Measurements from ENCODE around the gene DAGLB. TPM values are rescaled to one million over a fixed set of nuclear protein-coding genes. Genes with fewer than 3 reads are reported as not detected.
"Not testable (repeated sequence)": the region's sequence is repeated elsewhere in the genome, so short reads cannot be mapped to it uniquely, and the experiment has no call there.

Gene DAGLB
- total RNA-seq, 2 donors from 2014 or later: 9.7 to 20.4 TPM

DNA sequence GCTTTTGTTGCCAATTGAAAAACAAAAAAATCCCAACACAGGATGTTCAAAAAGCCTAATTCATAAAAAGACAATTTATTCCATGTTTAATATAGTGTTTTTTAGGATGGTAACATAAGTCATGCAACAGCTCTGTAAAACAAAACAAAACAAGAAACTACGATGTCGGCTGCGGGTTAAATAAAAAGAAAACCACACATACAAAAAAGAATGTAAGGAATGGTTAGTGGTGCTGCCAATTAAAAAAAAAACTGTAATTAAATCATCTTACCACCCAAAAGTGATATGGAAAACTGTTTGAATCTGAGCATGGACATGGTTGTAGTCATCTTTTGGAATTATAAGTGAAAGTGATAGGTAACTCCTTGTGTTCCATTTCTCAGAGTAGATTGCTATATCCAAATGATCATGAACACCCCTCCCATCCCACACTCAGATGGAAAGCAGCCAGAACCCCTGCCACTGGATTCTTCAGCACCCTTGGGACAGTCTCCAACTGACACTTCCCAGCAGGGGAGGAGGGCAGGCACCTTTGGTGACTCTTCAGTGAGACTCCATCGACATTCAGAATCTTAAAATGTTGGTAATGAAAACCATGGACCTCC, 14.3 kb upstream of the DAGLB start:
- no peaks in the 10 kb centered on the region for H3K4me1 ChIP-seq (replicated peaks)
- no peaks in the 10 kb centered on the region for H3K27me3 ChIP-seq (replicated peaks; ENCODE audit: insufficient read depth)
- no peak for TF ChIP-seq POLR2AphosphoS5 (IDR thresholded peaks at IDR 0.05)
- TF ChIP-seq, protein P1, sequence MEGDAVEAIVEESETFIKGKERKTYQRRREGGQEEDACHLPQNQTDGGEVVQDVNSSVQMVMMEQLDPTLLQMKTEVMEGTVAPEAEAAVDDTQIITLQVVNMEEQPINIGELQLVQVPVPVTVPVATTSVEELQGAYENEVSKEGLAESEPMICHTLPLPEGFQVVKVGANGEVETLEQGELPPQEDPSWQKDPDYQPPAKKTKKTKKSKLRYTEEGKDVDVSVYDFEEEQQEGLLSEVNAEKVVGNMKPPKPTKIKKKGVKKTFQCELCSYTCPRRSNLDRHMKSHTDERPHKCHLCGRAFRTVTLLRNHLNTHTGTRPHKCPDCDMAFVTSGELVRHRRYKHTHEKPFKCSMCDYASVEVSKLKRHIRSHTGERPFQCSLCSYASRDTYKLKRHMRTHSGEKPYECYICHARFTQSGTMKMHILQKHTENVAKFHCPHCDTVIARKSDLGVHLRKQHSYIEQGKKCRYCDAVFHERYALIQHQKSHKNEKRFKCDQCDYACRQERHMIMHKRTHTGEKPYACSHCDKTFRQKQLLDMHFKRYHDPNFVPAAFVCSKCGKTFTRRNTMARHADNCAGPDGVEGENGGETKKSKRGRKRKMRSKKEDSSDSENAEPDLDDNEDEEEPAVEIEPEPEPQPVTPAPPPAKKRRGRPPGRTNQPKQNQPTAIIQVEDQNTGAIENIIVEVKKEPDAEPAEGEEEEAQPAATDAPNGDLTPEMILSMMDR (IDR thresholded peaks at IDR 0.05): no peak
- no peak for TF ChIP-seq POLR2A (IDR thresholded peaks at IDR 0.05)
- H3K4me3 ChIP-seq: no peak overlapping the region
- no peaks in the 10 kb centered on the region for H3K9me3 ChIP-seq
- 73% methylated on average over 4 of the region's 4 CpGs for WGBS
- no peaks in the 10 kb centered on the region for H3K36me3 ChIP-seq
- no peak for DNase-seq (ENCODE audit: low spot score)
- intact Hi-C loops (cut with DNase I): no loop called here
- H3K27ac ChIP-seq: no peak overlapping the region

DNA sequence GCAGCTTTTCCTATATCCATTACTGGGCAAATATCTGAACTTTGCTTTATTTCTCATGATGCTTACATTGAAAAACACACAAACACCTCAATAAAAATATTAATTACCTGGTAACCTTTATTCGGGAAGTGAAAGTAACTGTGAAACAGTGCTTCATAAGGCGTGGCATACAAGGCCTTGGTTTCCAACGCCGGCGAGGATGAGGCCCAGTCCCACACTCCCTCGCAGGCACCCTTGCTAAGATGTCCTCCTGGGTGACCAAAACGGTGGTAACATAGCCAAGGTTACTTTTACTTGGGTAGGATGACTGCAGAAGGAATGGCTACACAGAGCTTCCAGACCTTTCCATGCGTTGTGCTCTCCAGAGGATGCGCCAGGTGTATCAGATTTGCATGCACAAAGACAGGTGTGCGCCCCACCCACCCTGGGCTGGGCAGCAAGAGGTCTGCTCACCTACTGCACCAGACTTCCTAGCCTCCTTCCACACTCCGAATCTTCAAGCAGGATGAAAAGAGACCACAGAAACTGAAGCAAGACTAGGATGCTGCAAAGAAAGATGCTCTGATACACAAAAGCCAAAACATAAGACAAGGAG, 13.3 kb upstream of the DAGLB start:
- TF ChIP-seq, protein P1 (IDR thresholded peaks at IDR 0.05): no peak
- H3K27ac ChIP-seq: peak overlapping the region; percentile 57 to 60
- 89% methylated on average over 11 of the region's 11 CpGs for WGBS

DNA sequence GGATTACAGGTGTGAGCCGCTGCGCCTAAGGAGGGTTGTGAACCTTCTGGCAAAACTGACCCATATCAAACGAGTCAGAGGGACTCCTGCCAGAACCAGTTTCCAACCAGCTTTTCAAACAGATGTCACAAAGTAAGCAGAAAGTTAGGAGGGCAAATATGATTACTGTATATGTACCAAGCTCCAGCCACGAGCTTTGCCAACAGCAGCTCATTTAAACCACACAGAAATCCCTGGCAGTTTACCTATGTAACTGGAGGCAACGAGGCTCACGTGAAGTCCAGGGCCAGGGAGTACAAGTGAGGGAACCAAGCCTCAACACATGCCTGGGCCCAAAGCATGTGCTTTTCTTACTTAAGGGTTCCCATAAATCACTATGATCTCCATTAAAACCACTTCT, 12.5 kb upstream of the DAGLB start:
- Histone ChIP-seq H3K36me3 (no peaks in the 10 kb centered on the region), H3K27me3 (replicated peaks; ENCODE audit: insufficient read depth) (no peaks in the 10 kb centered on the region), H3K4me3 (no peak overlapping the region), H3K4me1 (replicated peaks) (no peaks in the 10 kb centered on the region), H3K27ac (peak overlapping the region; percentile 57 to 68), H3K9me3 (no peaks in the 10 kb centered on the region)
- peak; percentile 89 for TF ChIP-seq POLR2AphosphoS5 (IDR thresholded peaks at IDR 0.05)
- TF ChIP-seq POLR2A (IDR thresholded peaks at IDR 0.05): no peak
- 47% methylated on average over 6 of the region's 6 CpGs for WGBS
- peak; percentile 76 for DNase-seq (ENCODE audit: low spot score)
- intact Hi-C loops (cut with DNase I): no loop called here

More for the DNA sequence above, 13.3 kb upstream of the DAGLB start:
- no peaks in the 10 kb centered on the region for H3K4me1 ChIP-seq (replicated peaks)
- DNase-seq (ENCODE audit: low spot score): no peak
- intact Hi-C loops (cut with DNase I): no loop called here
- H3K4me3 ChIP-seq: no peak overlapping the region
- H3K36me3 ChIP-seq: no peaks in the 10 kb centered on the region
- no peaks in the 10 kb centered on the region for H3K9me3 ChIP-seq
- H3K27me3 ChIP-seq (replicated peaks; ENCODE audit: insufficient read depth): no peaks in the 10 kb centered on the region

DNA sequence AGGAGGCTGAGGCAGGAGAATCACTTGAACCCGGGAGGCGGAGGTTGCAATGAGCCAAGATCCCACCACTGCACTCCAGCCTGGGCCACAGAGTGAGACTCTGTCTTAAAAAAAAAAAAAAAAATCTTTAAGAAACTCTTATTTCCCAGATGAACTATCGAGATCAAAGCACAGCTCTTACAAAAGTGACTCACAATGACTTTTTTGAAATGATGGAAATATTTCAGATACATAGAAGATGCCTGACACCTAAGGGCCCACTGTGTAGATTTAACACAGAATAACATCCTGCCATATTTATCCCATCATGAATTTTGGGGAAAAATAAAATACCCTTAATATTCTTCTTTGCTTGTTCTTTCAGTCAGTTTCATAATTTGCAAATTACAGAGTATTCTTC, 10.9 kb upstream of the DAGLB start:
- DNase-seq (ENCODE audit: low spot score); H3K27me3 ChIP-seq (replicated peaks; ENCODE audit: insufficient read depth); H3K9me3 ChIP-seq; H3K4me3 ChIP-seq; H3K36me3 ChIP-seq; H3K27ac ChIP-seq; H3K4me1 ChIP-seq (replicated peaks); intact Hi-C loops (cut with DNase I): not testable (repeated sequence)
- WGBS: 97% methylated on average over 3 of the region's 3 CpGs

DNA sequence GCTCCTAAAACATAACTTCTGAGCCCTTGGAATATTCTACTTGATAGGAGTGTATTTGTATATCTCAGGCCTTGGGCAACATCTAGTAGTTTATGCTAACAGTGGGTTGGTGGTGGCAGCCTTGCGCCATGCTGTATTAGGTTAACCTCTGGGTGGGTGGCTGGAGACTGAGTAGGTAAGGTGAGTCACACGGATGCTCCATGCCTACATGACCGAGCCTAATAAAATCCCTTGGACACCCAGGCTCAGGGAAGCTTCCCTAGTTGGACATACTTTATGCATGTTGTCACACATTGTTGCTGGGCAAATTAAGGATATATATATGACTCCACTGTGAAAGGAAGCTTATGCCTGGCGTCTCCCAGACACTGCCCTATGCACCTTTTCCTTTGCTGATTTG, 6.0 kb upstream of the DAGLB start:
- Histone ChIP-seq H3K27ac (no peak overlapping the region), H3K4me3 (no peak overlapping the region), H3K36me3 (no peaks in the 10 kb centered on the region), H3K9me3 (no peaks in the 10 kb centered on the region), H3K27me3 (replicated peaks; ENCODE audit: insufficient read depth) (no peaks in the 10 kb centered on the region), H3K4me1 (replicated peaks) (no peaks in the 10 kb centered on the region)
- no peak for TF ChIP-seq POLR2AphosphoS5 (IDR thresholded peaks at IDR 0.05)
- TF ChIP-seq, protein P1 (IDR thresholded peaks at IDR 0.05): no peak
- no peak for TF ChIP-seq POLR2A (IDR thresholded peaks at IDR 0.05)
- 78% methylated on average over 4 of the region's 4 CpGs for WGBS
- DNase-seq (ENCODE audit: low spot score): no peak
- intact Hi-C loops (cut with DNase I): no loop called here

DNA sequence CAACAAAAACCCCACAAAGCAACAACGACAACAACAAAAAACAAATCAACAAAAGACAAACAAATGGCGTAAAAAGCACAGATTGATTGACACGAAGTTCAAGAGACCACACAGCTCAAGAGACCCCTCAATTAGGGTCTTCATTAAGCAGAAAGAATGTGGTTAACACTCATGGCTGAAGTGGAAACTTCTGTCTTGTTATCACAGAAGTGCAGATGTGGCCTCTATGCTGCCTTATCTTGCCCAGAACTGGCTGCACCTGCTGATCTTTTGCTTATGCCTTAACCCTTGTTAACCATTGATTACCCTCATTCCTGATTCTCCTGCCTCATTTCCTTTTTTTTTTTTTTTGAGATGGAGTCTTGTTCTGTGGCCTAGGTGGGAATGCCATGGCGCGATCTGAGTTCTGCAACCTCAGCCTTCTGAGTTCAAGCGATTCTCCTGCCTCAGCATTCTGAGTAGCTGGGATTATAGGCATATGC, 3.5 kb upstream of the DAGLB start:
- H3K27ac ChIP-seq: no peak overlapping the region
- WGBS: 96% methylated on average over 6 of the region's 6 CpGs
- intact Hi-C loops (cut with DNase I): no loop called here
- no peaks in the 10 kb centered on the region for H3K4me1 ChIP-seq (replicated peaks)
- H3K27me3 ChIP-seq (replicated peaks; ENCODE audit: insufficient read depth): no peaks in the 10 kb centered on the region
- no peak overlapping the region for H3K4me3 ChIP-seq
- TF ChIP-seq POLR2A (IDR thresholded peaks at IDR 0.05) (no peak), POLR2AphosphoS5 (IDR thresholded peaks at IDR 0.05) (no peak)
- TF ChIP-seq, protein P1 (IDR thresholded peaks at IDR 0.05): no peak
- H3K36me3 ChIP-seq: no peaks in the 10 kb centered on the region
- H3K9me3 ChIP-seq: no peaks in the 10 kb centered on the region
- no peak for DNase-seq (ENCODE audit: low spot score)

DNA sequence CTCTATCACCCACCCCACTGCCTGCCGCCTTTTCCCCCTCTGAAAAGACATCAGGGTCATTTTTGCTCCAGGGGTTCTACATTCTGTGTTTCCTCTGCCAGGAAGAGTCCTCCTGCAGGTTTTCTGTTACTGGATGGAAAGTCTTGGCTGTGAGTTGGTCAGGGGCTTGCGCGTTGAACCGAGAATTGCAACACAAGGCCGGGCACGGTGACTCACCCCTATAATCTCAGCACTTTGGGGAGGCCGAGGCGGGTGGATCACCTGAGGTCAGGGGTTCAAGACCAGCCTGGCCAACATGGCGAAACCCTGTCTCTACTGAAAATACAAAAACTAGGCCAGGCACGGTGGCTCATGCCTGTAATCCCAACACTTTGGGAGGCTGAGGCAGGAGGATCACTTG, 2.8 kb upstream of the DAGLB start:
- H3K4me1 ChIP-seq (replicated peaks); intact Hi-C loops (cut with DNase I); H3K36me3 ChIP-seq; H3K4me3 ChIP-seq; H3K27me3 ChIP-seq (replicated peaks; ENCODE audit: insufficient read depth); DNase-seq (ENCODE audit: low spot score); H3K9me3 ChIP-seq; H3K27ac ChIP-seq: not testable (repeated sequence)
- WGBS: 91% methylated on average over 9 of the region's 10 CpGs

DNA sequence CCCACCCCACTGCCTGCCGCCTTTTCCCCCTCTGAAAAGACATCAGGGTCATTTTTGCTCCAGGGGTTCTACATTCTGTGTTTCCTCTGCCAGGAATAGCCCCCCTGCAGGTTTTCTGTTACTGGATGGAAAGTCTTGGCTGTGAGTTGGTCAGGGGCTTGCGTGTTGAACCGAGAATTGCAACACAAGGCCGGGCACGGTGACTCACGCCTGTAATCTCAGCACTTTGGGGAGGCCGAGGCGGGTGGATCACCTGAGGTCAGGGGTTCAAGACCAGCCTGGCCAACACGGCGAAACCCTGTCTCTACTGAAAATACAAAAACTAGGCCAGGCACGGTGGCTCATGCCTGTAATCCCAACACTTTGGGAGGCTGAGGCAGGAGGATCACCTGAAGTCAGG, 2.1 kb upstream of the DAGLB start:
- H3K27ac ChIP-seq; H3K4me3 ChIP-seq; intact Hi-C loops (cut with DNase I); H3K36me3 ChIP-seq; H3K27me3 ChIP-seq (replicated peaks; ENCODE audit: insufficient read depth); H3K4me1 ChIP-seq (replicated peaks); H3K9me3 ChIP-seq; DNase-seq (ENCODE audit: low spot score): not testable (repeated sequence)
- WGBS: 88% methylated on average over 10 of the region's 11 CpGs

Measured in prostate gland (tissue), 2 donors.